Fibroblast of lung (primary cell): ENCODE results near the gene CNNM1.

Experiments used
- CTCF ChIP-seq, 2 donors: IDR thresholded peaks in 1 of 2; conservative IDR thresholded peaks in 1 of 2; 1 replicate in 1 of 2; 2 replicates in 1 of 2; pipeline ENCODE4 v1.5.1; 2011 to 2012; ENCODE audit warnings: low read length in 2 of 2, control low read depth in 1 of 2, inconsistent platforms in 1 of 2, low read depth in 1 of 2, mild to moderate bottlenecking in 1 of 2
- EZH2 ChIP-seq: IDR thresholded peaks from 2 replicates; pipeline ENCODE4 v1.5.1; 2012; ENCODE audit warnings: low read length, control low read depth, mild to moderate bottlenecking; ENCODE audit errors: missing control alignments

GRCh38 chr10:99391346-99391745 is 62.2 kb downstream of the CNNM1 start:
- TF ChIP-seq CTCF (conservative IDR thresholded peaks at IDR 0.05 in 1 of 2, IDR thresholded peaks at IDR 0.05 in 1 of 2; ENCODE audit: low read depth in 1 of 2, low read length in 2 of 2), result no peak
- TF ChIP-seq EZH2, result no peak
